ENCODE data around the gene UPK1B.

- TF ChIP-seq CTCF (IDR thresholded peaks at IDR 0.05): no peak
- no peak for TF ChIP-seq ZFX (IDR thresholded peaks at IDR 0.05; ENCODE audit: borderline replicate concordance)
Measured at GRCh38 chr3:119236756-119237155, 63.4 kb downstream of the UPK1B start.
